ENCODE results near the gene BLOC1S3. TPM values are rescaled to one million over a fixed set of nuclear protein-coding genes. Genes with fewer than 3 reads are reported as not detected.

Gene BLOC1S3
- total and polyA plus RNA-seq, 2 of the 13 experiments (the other 11 are each of a cell fraction or from before 2014, with no cell fraction given) = 4.3 to 4.8 TPM

DNA sequence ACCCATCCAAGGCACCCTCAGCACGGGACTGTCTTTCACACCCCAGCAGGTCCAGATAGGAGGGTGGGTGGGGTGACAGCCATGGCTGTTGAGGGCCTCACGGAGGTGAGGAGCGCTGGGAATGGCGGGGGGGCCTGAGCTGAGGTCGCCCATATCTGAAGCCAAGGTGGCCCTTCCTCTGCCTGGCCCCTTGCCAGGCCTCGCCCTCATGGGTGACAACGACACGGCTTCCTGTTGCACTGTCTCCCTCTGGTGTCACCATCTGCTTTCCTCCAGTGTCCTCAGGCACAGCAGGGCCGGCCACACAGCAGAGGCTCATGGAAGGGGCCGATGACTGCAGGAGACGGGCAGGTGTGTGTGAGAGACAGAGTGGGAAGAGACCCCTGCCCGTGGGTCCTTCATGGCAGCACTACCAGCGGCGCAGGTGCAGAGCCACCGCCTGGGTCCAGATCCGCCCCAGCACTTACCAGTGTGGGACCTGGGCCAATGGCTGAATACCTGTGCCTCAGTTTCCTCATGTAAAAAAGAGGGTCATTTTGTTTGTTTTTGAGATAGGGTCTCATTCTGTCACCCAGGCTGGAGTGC is 9.7 kb upstream of the BLOC1S3 start (continued):
- TF ChIP-seq EEA1 (CRISPR knock-in tag; IDR thresholded peaks at IDR 0.05; ENCODE audit: borderline replicate concordance) (no peak), ZFYVE20 (CRISPR knock-in tag; IDR thresholded peaks at IDR 0.05; ENCODE audit: borderline replicate concordance, low read depth) (no peak), ZNF430 (CRISPR knock-in tag; IDR thresholded peaks at IDR 0.05) (no peak), NFKB2 (CRISPR knock-in tag; IDR thresholded peaks at IDR 0.05; ENCODE audit: borderline replicate concordance) (peak; percentile 26; the same call in 1 of the 2 replicates), ETV5 (CRISPR knock-in tag; IDR thresholded peaks at IDR 0.05; ENCODE audit: borderline replicate concordance) (peak; percentile 72), SOX5 (CRISPR knock-in tag; IDR thresholded peaks at IDR 0.05; ENCODE audit: borderline replicate concordance) (peak; percentile 11; the same call in 1 of the 2 replicates), ELF3 (CRISPR knock-in tag; IDR thresholded peaks at IDR 0.05) (peak; percentile 70), ZZZ3 (CRISPR knock-in tag; IDR thresholded peaks at IDR 0.05; ENCODE audit: borderline replicate concordance) (no peak), SP4 (CRISPR knock-in tag; IDR thresholded peaks at IDR 0.05) (peak; percentile 21; the same call in 1 of the 2 replicates), STAG1 (CRISPR knock-in tag; IDR thresholded peaks at IDR 0.05) (peak; percentile 67), ZNF446 (CRISPR knock-in tag; IDR thresholded peaks at IDR 0.05) (no peak), KAT2B (IDR thresholded peaks at IDR 0.05; ENCODE audit: borderline replicate concordance, low read depth, low read length) (no peak), HDAC1 (CRISPR knock-in tag; IDR thresholded peaks at IDR 0.05) (no peak), CEBPB (IDR thresholded peaks at IDR 0.05; ENCODE audit: borderline replicate concordance, low read depth, low read length) (no peak), PLRG1 (conservative IDR thresholded peaks at IDR 0.05) (no peak), GMEB2 (CRISPR knock-in tag; IDR thresholded peaks at IDR 0.05; ENCODE audit: low read depth) (no peak), FOSL2 (CRISPR knock-in tag; IDR thresholded peaks at IDR 0.05) (no peak), ZNF496 (CRISPR knock-in tag; IDR thresholded peaks at IDR 0.05; ENCODE audit: insufficient replicate concordance) (no peak)
- TF ChIP-seq, protein P1, sequence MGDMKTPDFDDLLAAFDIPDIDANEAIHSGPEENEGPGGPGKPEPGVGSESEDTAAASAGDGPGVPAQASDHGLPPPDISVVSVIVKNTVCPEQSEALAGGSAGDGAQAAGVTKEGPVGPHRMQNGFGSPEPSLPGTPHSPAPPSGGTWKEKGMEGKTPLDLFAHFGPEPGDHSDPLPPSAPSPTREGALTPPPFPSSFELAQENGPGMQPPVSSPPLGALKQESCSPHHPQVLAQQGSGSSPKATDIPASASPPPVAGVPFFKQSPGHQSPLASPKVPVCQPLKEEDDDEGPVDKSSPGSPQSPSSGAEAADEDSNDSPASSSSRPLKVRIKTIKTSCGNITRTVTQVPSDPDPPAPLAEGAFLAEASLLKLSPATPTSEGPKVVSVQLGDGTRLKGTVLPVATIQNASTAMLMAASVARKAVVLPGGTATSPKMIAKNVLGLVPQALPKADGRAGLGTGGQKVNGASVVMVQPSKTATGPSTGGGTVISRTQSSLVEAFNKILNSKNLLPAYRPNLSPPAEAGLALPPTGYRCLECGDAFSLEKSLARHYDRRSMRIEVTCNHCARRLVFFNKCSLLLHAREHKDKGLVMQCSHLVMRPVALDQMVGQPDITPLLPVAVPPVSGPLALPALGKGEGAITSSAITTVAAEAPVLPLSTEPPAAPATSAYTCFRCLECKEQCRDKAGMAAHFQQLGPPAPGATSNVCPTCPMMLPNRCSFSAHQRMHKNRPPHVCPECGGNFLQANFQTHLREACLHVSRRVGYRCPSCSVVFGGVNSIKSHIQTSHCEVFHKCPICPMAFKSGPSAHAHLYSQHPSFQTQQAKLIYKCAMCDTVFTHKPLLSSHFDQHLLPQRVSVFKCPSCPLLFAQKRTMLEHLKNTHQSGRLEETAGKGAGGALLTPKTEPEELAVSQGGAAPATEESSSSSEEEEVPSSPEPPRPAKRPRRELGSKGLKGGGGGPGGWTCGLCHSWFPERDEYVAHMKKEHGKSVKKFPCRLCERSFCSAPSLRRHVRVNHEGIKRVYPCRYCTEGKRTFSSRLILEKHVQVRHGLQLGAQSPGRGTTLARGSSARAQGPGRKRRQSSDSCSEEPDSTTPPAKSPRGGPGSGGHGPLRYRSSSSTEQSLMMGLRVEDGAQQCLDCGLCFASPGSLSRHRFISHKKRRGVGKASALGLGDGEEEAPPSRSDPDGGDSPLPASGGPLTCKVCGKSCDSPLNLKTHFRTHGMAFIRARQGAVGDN (CRISPR knock-in tag; IDR thresholded peaks at IDR 0.05) = peak; percentile 68
- TF ChIP-seq, protein P2, sequence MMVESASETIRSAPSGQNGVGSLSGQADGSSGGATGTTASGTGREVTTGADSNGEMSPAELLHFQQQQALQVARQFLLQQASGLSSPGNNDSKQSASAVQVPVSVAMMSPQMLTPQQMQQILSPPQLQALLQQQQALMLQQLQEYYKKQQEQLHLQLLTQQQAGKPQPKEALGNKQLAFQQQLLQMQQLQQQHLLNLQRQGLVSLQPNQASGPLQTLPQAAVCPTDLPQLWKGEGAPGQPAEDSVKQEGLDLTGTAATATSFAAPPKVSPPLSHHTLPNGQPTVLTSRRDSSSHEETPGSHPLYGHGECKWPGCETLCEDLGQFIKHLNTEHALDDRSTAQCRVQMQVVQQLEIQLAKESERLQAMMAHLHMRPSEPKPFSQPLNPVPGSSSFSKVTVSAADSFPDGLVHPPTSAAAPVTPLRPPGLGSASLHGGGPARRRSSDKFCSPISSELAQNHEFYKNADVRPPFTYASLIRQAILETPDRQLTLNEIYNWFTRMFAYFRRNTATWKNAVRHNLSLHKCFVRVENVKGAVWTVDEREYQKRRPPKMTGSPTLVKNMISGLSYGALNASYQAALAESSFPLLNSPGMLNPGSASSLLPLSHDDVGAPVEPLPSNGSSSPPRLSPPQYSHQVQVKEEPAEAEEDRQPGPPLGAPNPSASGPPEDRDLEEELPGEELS (CRISPR knock-in tag; IDR thresholded peaks at IDR 0.05) = 0 out of 2 replicates have a peak, but pooled peaks have one; percentile 29
- TF ChIP-seq, protein P3, sequence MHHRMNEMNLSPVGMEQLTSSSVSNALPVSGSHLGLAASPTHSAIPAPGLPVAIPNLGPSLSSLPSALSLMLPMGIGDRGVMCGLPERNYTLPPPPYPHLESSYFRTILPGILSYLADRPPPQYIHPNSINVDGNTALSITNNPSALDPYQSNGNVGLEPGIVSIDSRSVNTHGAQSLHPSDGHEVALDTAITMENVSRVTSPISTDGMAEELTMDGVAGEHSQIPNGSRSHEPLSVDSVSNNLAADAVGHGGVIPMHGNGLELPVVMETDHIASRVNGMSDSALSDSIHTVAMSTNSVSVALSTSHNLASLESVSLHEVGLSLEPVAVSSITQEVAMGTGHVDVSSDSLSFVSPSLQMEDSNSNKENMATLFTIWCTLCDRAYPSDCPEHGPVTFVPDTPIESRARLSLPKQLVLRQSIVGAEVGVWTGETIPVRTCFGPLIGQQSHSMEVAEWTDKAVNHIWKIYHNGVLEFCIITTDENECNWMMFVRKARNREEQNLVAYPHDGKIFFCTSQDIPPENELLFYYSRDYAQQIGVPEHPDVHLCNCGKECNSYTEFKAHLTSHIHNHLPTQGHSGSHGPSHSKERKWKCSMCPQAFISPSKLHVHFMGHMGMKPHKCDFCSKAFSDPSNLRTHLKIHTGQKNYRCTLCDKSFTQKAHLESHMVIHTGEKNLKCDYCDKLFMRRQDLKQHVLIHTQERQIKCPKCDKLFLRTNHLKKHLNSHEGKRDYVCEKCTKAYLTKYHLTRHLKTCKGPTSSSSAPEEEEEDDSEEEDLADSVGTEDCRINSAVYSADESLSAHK (CRISPR knock-in tag; IDR thresholded peaks at IDR 0.05; ENCODE audit: borderline replicate concordance) = no peak

Data from HepG2 (cell line).